SK-N-SH (cell line): ENCODE data around the gene ENTPD7. TPM values are rescaled to one million over a fixed set of nuclear protein-coding genes. Genes with fewer than 3 reads are reported as not detected.

Experiments used
- CTCF ChIA-PET: fragments of 300-600, 350-600 bp; formaldehyde crosslinking; extraction: SDS; loops from one replicate; lab custom pipeline; 2021; lab: Yijun Ruan, JAX
- POLR2A ChIA-PET: fragments of 350-600 bp; sonication (Branson Sonifier 250); formaldehyde crosslinking; extraction: SDS; loops from one replicate; lab custom pipeline; 2020; ENCODE audit warnings: antibody characterized with exemption, inconsistent platforms; lab: Yijun Ruan, JAX
- DNase-seq: peaks from one replicate; pipeline ENCODE4 v3.0.0; 2012
- H2AFZ ChIP-seq: fragments of 200-600 bp; sonication (generic); 2 replicates; pipeline ENCODE4 v1.8.1; 2016; ENCODE audit warnings: antibody characterized with exemption, mild to moderate bottlenecking, low read depth
- H3F3A ChIP-seq: fragments of 200-600 bp; sonication (generic); replicated peaks from 2 replicates; pipeline ENCODE3; 2016; ENCODE audit warnings: antibody characterized with exemption, mild to moderate bottlenecking; ENCODE audit not compliant: insufficient read depth
- H3K27ac ChIP-seq, 2 experiments: fragments of 200-500 bp in 1 of 2; fragments of 200-600 bp in 1 of 2; sonication (Bioruptor generic) in 1 of 2; sonication (generic), shearing (Covaris generic) in 1 of 2; 2 replicates each; pipeline versions ENCODE4 v1.5.1 to v1.6.1; 2014 to 2016; ENCODE audit warnings: low read depth in 2 of 2, inconsistent platforms in 1 of 2, low read length in 1 of 2, mild to moderate bottlenecking in 1 of 2, mixed read lengths in 1 of 2
- H3K27me3 ChIP-seq: fragments of 200-600 bp; sonication (generic), shearing (Covaris generic); 2 replicates; pipeline ENCODE4 v1.6.1; 2016; ENCODE audit warnings: mixed run types; ENCODE audit not compliant: insufficient read depth
- H3K36me3 ChIP-seq, 2 experiments: fragments of 200-500 bp in 1 of 2; fragments of 200-600 bp in 1 of 2; sonication (Bioruptor generic) in 1 of 2; sonication (generic) in 1 of 2; replicated peaks in 1 of 2; 2 replicates each; pipeline versions ENCODE3 to v1.5.1; 2014 to 2016; ENCODE audit warnings: low read length in 1 of 2, mild to moderate bottlenecking in 1 of 2; ENCODE audit not compliant: insufficient read depth in 2 of 2, control insufficient read depth in 1 of 2
- H3K4me1 ChIP-seq, 2 experiments: fragments of 200-500 bp in 1 of 2; fragments of 200-600 bp in 1 of 2; sonication (Bioruptor generic) in 1 of 2; sonication (generic), shearing (Covaris generic) in 1 of 2; 2 replicates each; pipeline versions ENCODE4 v1.5.1 to v1.6.1; 2014 to 2016; ENCODE audit warnings: low read depth in 1 of 2, low read length in 1 of 2, mixed run types in 1 of 2; ENCODE audit not compliant: insufficient read depth in 2 of 2, control insufficient read depth in 1 of 2
- H3K4me2 ChIP-seq: fragments of 200-600 bp; sonication (generic), shearing (Covaris generic); 2 replicates; pipeline ENCODE4 v1.6.1; 2017; ENCODE audit warnings: mixed run types
- H3K4me3 ChIP-seq, 2 experiments: fragments of 200-500 bp in 1 of 2; fragments of 200-600 bp in 1 of 2; sonication (Bioruptor generic) in 1 of 2; sonication (generic), shearing (Covaris generic) in 1 of 2; 2 replicates each; pipeline versions ENCODE4 v1.5.1 to v1.8.1; 2014 to 2016; ENCODE audit warnings: low read depth in 2 of 2, inconsistent platforms in 1 of 2, low read length in 1 of 2, mild to moderate bottlenecking in 1 of 2, mixed read lengths in 1 of 2, moderate library complexity in 1 of 2
- H3K79me2 ChIP-seq: fragments of 200-600 bp; sonication (generic); 2 replicates; pipeline ENCODE4 v1.8.1; 2017; ENCODE audit warnings: mild to moderate bottlenecking; ENCODE audit not compliant: insufficient read depth
- H3K9ac ChIP-seq: fragments of 200-600 bp; sonication (generic); 2 replicates; pipeline ENCODE4 v1.6.1; 2017; ENCODE audit warnings: mixed run types
- H3K9me2 ChIP-seq: fragments of 200-600 bp; sonication (generic); 2 replicates; pipeline ENCODE4 v1.6.1; 2017; ENCODE audit warnings: mixed run types
- H3K9me3 ChIP-seq: fragments of 200-600 bp; sonication (generic); 2 replicates; pipeline ENCODE4 v1.6.1; 2017; ENCODE audit warnings: mixed run types, mild to moderate bottlenecking, moderate library complexity
- H4K20me1 ChIP-seq: fragments of 200-600 bp; sonication (generic); 2 replicates; pipeline ENCODE4 v1.6.1; 2017; ENCODE audit warnings: mild to moderate bottlenecking, mixed run types; ENCODE audit not compliant: insufficient read depth
- CHD2 ChIP-seq: fragments of 150-350 bp; IDR thresholded peaks from 2 replicates; pipeline ENCODE4 v1.6.1; 2018; ENCODE audit warnings: low read length; ENCODE audit not compliant: partially characterized antibody
- ELF1 ChIP-seq: IDR thresholded peaks from 2 replicates; pipeline ENCODE4 v1.4.0; 2012
- EZH2phosphoT487 ChIP-seq: fragments of 200-600 bp; sonication (generic); IDR thresholded peaks from 2 replicates; pipeline ENCODE4 v1.6.1; 2017; ENCODE audit warnings: low read depth, mixed run types, mild to moderate bottlenecking, antibody characterized with exemption, moderate library complexity, borderline replicate concordance
- FOXJ3 ChIP-seq: sonication (generic); formaldehyde crosslinking; IDR thresholded peaks from 2 replicates; pipeline ENCODE4 v1.5.1; 2020; ENCODE audit warnings: mild to moderate bottlenecking, missing genetic modification reagents
- GATA2 ChIP-seq: sonication (generic); formaldehyde crosslinking; IDR thresholded peaks from 2 replicates; pipeline ENCODE4 v1.5.0; 2020; ENCODE audit warnings: mild to moderate bottlenecking, missing genetic modification reagents
- JUND ChIP-seq: IDR thresholded peaks from 2 replicates; pipeline ENCODE4 v1.4.0; 2012
- MAX ChIP-seq: IDR thresholded peaks from 2 replicates; pipeline ENCODE4 v1.4.0; 2012; ENCODE audit warnings: low read depth
- MEF2A ChIP-seq: IDR thresholded peaks from 2 replicates; pipeline ENCODE4 v1.4.0; 2012; ENCODE audit warnings: low read depth, borderline replicate concordance
- MXI1 ChIP-seq: IDR thresholded peaks from 2 replicates; pipeline ENCODE4 v1.6.1; 2012; ENCODE audit warnings: mild to moderate bottlenecking, low read depth, low read length, improper control_type of control experiment
- NRF1 ChIP-seq: IDR thresholded peaks from 2 replicates; pipeline ENCODE4 v1.6.1; 2012; ENCODE audit warnings: low read depth, mild to moderate bottlenecking, low read length
- PBX3 ChIP-seq: IDR thresholded peaks from 2 replicates; pipeline ENCODE4; 2012
- RCOR1 ChIP-seq: fragments of 150-350 bp; IDR thresholded peaks from 2 replicates; pipeline ENCODE4 v1.6.1; 2017; ENCODE audit warnings: antibody characterized with exemption, low read length
- SMC3 ChIP-seq: IDR thresholded peaks from 2 replicates; pipeline ENCODE4 v1.6.1; 2012; ENCODE audit warnings: low read depth, low read length, improper control_type of control experiment
- TCF12 ChIP-seq: IDR thresholded peaks from 2 replicates; pipeline ENCODE4 v1.4.0; 2012
- USF2 ChIP-seq: fragments of 150-350 bp; IDR thresholded peaks from 2 replicates; pipeline ENCODE4 v1.6.1; 2017; ENCODE audit warnings: antibody characterized with exemption, low read length, low read depth, borderline replicate concordance
- WGBS: methylation state at CpG from one replicate; pipeline ENCODE4 v1.1.6; 2017; ENCODE audit warnings: low lambda C conversion rate; 5-methylcytosine and 5-hydroxymethylcytosine counted together
- polyA plus RNA-seq, 3 experiments: library from polyadenylated mRNA; depleted of rRNA; stranded (reverse); fragments of >200 nt; gene quantifications; 2 replicates each; pipeline ENCODE4 v1.2.3, GENCODE V29; 2012
- TF ChIP-seq, protein P1 (sequence below): IDR thresholded peaks from 2 replicates; pipeline ENCODE4 v1.4.0; 2012; ENCODE audit warnings: low read depth, borderline replicate concordance
- TF ChIP-seq, protein P2 (sequence below): fragments of 150-350 bp; IDR thresholded peaks from 2 replicates; pipeline ENCODE4 v1.6.1; 2016; ENCODE audit warnings: mild to moderate bottlenecking, low read depth, low read length

Gene ENTPD7
- polyA plus RNA-seq, 1 of the 3 experiments (the other 2 are of a cell fraction) = 3.9 TPM

DNA sequence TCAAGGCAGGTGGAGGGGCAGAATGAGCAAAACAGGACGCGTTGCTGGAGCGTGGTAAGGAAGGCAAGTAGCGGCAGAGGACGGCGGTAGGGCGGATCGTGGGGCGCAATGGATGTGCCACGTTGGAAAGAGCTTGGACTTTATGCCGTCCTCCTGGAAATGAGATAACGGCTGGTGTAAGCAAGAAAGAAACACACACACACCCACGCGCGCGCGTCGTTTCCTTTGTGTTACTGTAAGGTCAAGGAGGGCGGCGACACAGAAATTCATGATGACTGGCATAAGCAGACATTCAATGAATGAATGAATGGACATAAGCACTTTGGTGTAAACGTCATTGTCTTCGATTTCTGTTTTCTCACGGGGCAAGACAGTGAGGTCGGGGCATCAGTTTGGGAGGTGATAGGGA, 683 bp upstream of the ENTPD7 start:
- H3K9ac ChIP-seq = peak overlapping the region; percentile 94
- peaks cover 24% of the 10 kb centered on the region for H3F3A ChIP-seq
- peak overlapping the region; percentile 90 for H2AFZ ChIP-seq
- ChIA-PET CTCF (interaction anchor here (0.8 to 1.4 kb wide), 5 partner anchors 11 to 223 kb away, joined by 3 to 4 read pairs (median 4); no protein-coding TSS in a partner anchor), POLR2A (interaction anchor here (0.9 to 1.6 kb wide), 5 partner anchors 25 to 74 kb away, joined by 3 to 6 read pairs (median 3); partner anchors contain the start of genes COX15, CUTC and SLC25A28)
- no peaks in the 10 kb centered on the region for H3K9me3 ChIP-seq
- H3K27me3 ChIP-seq = no peaks in the 10 kb centered on the region
- H4K20me1 ChIP-seq = no peaks in the 10 kb centered on the region
- H3K4me2 ChIP-seq = peak overlapping the region; percentile 94
- peaks cover 6 to 19% of the 10 kb centered on the region in 2 experiments for H3K36me3 ChIP-seq
- no peak overlapping the region; a peak in 2 of 4 replicates for H3K27ac ChIP-seq
- peaks cover 38% of the 10 kb centered on the region for H3K79me2 ChIP-seq
- WGBS = 5% methylated on average over 24 of the region's 24 CpGs
- H3K4me1 ChIP-seq = peaks cover 0 to 6% of the 10 kb centered on the region in 2 experiments; a peak in 2 of 4 replicates
- peak overlapping the region; percentile 91 for H3K4me3 ChIP-seq
- TF ChIP-seq TCF12 = no peak
- TF ChIP-seq NRF1 = no peak
- TF ChIP-seq USF2 = no peak
- TF ChIP-seq RCOR1 = no peak
- DNase-seq = peak; percentile 31
- no peaks in the 10 kb centered on the region for H3K9me2 ChIP-seq

GRCh38 chr10:99659868-99660366, 608 bp downstream of the ENTPD7 start:
- ChIA-PET POLR2A (interaction anchor here (0.6 to 1.6 kb wide), 5 partner anchors 23 to 128 kb away, joined by 3 to 6 read pairs (median 4); partner anchors contain the start of genes COX15 and CUTC), CTCF (interaction anchor here (0.8 to 1.6 kb wide), 7 partner anchors 11 to 1192 kb away, joined by 3 to 7 read pairs (median 4); no protein-coding TSS in a partner anchor)
- H3K9ac ChIP-seq = peak overlapping the region; percentile 94
- peak overlapping the region; percentile 60; the same call in 1 of the 2 replicates for H2AFZ ChIP-seq
- H3K4me2 ChIP-seq = peak overlapping the region; percentile 94
- H3K36me3 ChIP-seq = peaks cover 6 to 24% of the 10 kb centered on the region in 2 experiments
- H3K4me3 ChIP-seq = peak overlapping the region; percentile 91
- peaks cover 51% of the 10 kb centered on the region for H3K79me2 ChIP-seq
- H3F3A ChIP-seq = peaks cover 24% of the 10 kb centered on the region
- H3K27me3 ChIP-seq = no peaks in the 10 kb centered on the region
- no peaks in the 10 kb centered on the region for H3K9me2 ChIP-seq
- no peak for TF ChIP-seq MXI1
- TF ChIP-seq, protein P1, sequence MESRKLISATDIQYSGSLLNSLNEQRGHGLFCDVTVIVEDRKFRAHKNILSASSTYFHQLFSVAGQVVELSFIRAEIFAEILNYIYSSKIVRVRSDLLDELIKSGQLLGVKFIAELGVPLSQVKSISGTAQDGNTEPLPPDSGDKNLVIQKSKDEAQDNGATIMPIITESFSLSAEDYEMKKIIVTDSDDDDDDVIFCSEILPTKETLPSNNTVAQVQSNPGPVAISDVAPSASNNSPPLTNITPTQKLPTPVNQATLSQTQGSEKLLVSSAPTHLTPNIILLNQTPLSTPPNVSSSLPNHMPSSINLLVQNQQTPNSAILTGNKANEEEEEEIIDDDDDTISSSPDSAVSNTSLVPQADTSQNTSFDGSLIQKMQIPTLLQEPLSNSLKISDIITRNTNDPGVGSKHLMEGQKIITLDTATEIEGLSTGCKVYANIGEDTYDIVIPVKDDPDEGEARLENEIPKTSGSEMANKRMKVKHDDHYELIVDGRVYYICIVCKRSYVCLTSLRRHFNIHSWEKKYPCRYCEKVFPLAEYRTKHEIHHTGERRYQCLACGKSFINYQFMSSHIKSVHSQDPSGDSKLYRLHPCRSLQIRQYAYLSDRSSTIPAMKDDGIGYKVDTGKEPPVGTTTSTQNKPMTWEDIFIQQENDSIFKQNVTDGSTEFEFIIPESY = no peak
- no peak for TF ChIP-seq SMC3
- TF ChIP-seq JUND = no peak
- no peak for TF ChIP-seq ELF1
- no peak for TF ChIP-seq GATA2 (CRISPR knock-in tag)
- TF ChIP-seq CHD2 = no peak
- TF ChIP-seq PBX3 = no peak
- no peak for TF ChIP-seq EZH2phosphoT487
- TF ChIP-seq, protein P2, sequence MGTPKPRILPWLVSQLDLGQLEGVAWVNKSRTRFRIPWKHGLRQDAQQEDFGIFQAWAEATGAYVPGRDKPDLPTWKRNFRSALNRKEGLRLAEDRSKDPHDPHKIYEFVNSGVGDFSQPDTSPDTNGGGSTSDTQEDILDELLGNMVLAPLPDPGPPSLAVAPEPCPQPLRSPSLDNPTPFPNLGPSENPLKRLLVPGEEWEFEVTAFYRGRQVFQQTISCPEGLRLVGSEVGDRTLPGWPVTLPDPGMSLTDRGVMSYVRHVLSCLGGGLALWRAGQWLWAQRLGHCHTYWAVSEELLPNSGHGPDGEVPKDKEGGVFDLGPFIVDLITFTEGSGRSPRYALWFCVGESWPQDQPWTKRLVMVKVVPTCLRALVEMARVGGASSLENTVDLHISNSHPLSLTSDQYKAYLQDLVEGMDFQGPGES = no peak
- TF ChIP-seq RCOR1 = no peak
- TF ChIP-seq MAX = no peak
- no peak for TF ChIP-seq FOXJ3
- no peak for TF ChIP-seq MEF2A
- TF ChIP-seq TCF12 = no peak
- DNase-seq = peak; percentile 18
- H4K20me1 ChIP-seq = no peaks in the 10 kb centered on the region
- peaks cover 0 to 6% of the 10 kb centered on the region in 2 experiments; a peak in 2 of 4 replicates for H3K4me1 ChIP-seq
- WGBS = 3% methylated on average over 10 of the region's 10 CpGs
- H3K27ac ChIP-seq = peak overlapping the region; percentile 60 to 92; a peak in 2 of 4 replicates
- H3K9me3 ChIP-seq = no peaks in the 10 kb centered on the region
